ENCODE results near the gene MARCHF9. TPM values are rescaled to one million over a fixed set of nuclear protein-coding genes. Genes with fewer than 3 reads are reported as not detected.

MARCHF9 gene
- total RNA-seq, 1 donor from 2014 or later = 20.0 TPM

DNA sequence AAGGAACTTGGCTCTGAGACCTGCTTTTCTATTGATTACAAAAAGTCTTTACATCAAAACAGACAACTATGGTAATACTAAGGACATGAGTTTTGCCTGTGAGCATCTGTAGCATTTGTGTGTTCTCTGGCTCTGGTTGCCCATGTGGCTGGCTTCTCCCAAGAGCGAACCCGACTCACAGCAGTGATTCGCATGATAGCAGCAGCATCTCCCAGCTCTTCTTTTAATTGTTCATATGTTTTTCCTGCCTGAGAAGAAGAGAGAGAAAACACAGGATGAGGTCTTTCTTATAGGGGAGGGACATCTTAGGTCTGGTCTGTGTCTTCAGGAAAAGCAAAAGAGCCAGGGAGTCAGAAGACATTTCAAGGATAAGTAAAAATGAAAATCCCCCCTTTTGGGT, 46.1 kb downstream of the MARCHF9 start:
- peaks cover 98% of the 10 kb centered on the region for H3K36me3 ChIP-seq
- no peak for DNase-seq

GRCh38 chr12:57802607-57803006, 47.7 kb downstream of the MARCHF9 start:
- peaks cover 6% of the 10 kb centered on the region for H3K4me1 ChIP-seq
- H3K27ac ChIP-seq = no peak overlapping the region
- no peaks in the 10 kb centered on the region for H3K27me3 ChIP-seq (ENCODE audit: low read depth)
- peaks cover 98% of the 10 kb centered on the region for H3K36me3 ChIP-seq
- ATAC-seq (no peak), DNase-seq (no peak)
- H3K9me3 ChIP-seq = no peaks in the 10 kb centered on the region
- TF ChIP-seq, protein P1, sequence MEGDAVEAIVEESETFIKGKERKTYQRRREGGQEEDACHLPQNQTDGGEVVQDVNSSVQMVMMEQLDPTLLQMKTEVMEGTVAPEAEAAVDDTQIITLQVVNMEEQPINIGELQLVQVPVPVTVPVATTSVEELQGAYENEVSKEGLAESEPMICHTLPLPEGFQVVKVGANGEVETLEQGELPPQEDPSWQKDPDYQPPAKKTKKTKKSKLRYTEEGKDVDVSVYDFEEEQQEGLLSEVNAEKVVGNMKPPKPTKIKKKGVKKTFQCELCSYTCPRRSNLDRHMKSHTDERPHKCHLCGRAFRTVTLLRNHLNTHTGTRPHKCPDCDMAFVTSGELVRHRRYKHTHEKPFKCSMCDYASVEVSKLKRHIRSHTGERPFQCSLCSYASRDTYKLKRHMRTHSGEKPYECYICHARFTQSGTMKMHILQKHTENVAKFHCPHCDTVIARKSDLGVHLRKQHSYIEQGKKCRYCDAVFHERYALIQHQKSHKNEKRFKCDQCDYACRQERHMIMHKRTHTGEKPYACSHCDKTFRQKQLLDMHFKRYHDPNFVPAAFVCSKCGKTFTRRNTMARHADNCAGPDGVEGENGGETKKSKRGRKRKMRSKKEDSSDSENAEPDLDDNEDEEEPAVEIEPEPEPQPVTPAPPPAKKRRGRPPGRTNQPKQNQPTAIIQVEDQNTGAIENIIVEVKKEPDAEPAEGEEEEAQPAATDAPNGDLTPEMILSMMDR (IDR thresholded peaks at IDR 0.05) = no peak
- no peak overlapping the region for H3K4me3 ChIP-seq
- intact Hi-C loops (cut with DNase I) = no loop called here

More for the DNA sequence above, 46.1 kb downstream of the MARCHF9 start:
- TF ChIP-seq, protein P1 (IDR thresholded peaks at IDR 0.05) = no peak
- H3K27ac ChIP-seq = no peak overlapping the region
- ATAC-seq = no peak
- H3K4me3 ChIP-seq = no peak overlapping the region
- no peaks in the 10 kb centered on the region for H3K27me3 ChIP-seq (ENCODE audit: low read depth)
- no peaks in the 10 kb centered on the region for H3K9me3 ChIP-seq
- peaks cover 6% of the 10 kb centered on the region for H3K4me1 ChIP-seq
- intact Hi-C loops (cut with DNase I) = no loop called here

GRCh38 chr12:57803319-57803893, 48.5 kb downstream of the MARCHF9 start:
- peaks cover 6% of the 10 kb centered on the region for H3K4me1 ChIP-seq
- DNase-seq (no peak), ATAC-seq (peak; percentile 73 to 77)
- peak overlapping the region; percentile 14 for H3K27ac ChIP-seq
- H3K27me3 ChIP-seq (ENCODE audit: low read depth) = no peaks in the 10 kb centered on the region
- peaks cover 100% of the 10 kb centered on the region for H3K36me3 ChIP-seq
- intact Hi-C loops (cut with DNase I) = no loop called here
- no peak overlapping the region for H3K4me3 ChIP-seq
- TF ChIP-seq, protein P1 (IDR thresholded peaks at IDR 0.05) = peak; percentile 76
- H3K9me3 ChIP-seq = no peaks in the 10 kb centered on the region

DNA sequence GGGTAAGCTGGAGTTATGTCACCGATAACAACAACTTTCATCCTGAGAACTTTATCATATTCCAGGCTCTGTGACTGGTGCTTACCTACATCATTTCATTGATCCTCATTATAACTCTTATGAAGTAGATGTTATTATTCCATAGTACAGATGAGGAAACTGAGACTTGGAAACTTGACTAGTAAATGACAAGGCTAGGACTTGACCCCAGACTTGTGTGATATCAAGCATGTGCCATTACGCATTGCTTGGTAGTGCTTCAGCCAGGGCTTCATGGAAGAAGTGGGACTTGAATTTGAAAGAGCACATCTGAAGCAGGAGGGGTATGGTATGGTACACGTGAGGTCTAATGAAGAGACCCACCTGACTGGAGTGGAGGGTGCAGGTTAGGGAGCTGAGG, 51.8 kb downstream of the MARCHF9 start:
- no peak for DNase-seq
- TF ChIP-seq, protein P1 (IDR thresholded peaks at IDR 0.05) = no peak
- intact Hi-C loops (cut with DNase I) = no loop called here
- Histone ChIP-seq H3K4me3 (no peak overlapping the region), H3K27ac (no peak overlapping the region), H3K36me3 (peaks cover 100% of the 10 kb centered on the region), H3K4me1 (peaks cover 6% of the 10 kb centered on the region), H3K9me3 (no peaks in the 10 kb centered on the region), H3K27me3 (ENCODE audit: low read depth) (no peaks in the 10 kb centered on the region)
- ATAC-seq = no peak

DNA sequence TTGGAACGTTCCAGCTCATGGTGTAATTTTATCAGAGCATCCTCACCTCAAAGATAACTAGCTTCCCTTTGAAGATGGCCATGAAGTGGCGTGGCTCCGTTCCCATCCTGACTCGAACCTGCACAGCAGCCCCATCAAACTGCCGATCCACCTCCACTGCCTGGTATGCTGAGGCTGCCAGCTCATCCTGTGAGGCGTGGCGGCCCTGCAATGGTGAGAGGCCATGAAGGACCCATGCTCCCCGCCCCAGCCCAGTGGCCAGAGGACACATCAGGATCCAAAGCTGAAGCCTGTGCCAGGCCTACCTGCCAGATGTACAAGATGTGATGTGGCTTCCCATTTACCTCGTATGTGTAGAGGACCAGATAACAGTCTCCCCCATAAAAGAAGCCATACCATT, 52.4 kb downstream of the MARCHF9 start:
- Histone ChIP-seq H3K27me3 (ENCODE audit: low read depth) (no peaks in the 10 kb centered on the region), H3K9me3 (no peaks in the 10 kb centered on the region), H3K36me3 (peaks cover 100% of the 10 kb centered on the region), H3K27ac (no peak overlapping the region), H3K4me1 (peaks cover 6% of the 10 kb centered on the region), H3K4me3 (no peak overlapping the region)
- intact Hi-C loops (cut with DNase I) = no loop called here
- TF ChIP-seq, protein P1 (IDR thresholded peaks at IDR 0.05) = no peak
- no peak for ATAC-seq
- DNase-seq = no peak
